HG02588 (cell line): Measurements from ENCODE around the gene RPL7A.
A peak's percentile ranks its signal among the peaks of the same experiment; 100 is the strongest.
"Not testable (repeated sequence)": the region's sequence is repeated elsewhere in the genome, so short reads cannot be mapped to it uniquely, and the experiment has no call there.

Experiments used
- ATAC-seq: cut with Tn5 transposase; IDR thresholded peaks from one replicate; pipeline ENCODE4 v1.9.1; 2021; ENCODE audit warnings: mild to moderate bottlenecking, moderate library complexity; ENCODE audit not compliant: unreplicated experiment

RPL7A gene

DNA sequence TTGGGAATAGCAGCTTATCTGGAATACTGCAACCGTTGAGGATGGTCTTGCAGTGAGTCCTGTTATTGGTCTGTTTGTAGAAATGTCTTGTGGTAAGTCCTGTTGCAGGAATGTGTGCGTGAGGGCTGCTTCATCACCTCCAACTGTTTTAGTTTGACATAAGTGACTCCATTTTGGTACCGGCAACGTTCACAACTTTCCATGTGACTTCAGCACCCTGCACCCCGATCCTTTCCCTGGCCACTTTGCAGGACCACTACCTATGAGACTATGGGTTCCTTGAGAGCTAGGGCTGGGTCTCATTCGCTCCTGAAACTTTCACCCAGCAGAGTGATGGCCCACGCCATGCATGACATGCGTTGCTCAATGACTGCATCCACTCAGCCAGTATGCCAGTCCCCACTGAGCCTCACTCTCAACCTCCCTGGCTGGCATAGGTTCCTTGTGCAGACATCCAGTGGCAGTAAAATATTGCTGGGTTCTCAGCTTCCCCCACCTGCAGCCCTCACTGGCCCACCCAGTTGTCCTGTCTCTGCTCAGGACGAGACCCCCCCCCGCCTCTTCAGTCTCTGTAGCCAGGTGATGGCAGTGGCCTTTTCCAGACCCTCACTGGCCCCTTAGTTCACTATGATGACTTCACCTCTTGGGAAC, 20.1 kb upstream of the RPL7A start:
- ATAC-seq, result no peak

DNA sequence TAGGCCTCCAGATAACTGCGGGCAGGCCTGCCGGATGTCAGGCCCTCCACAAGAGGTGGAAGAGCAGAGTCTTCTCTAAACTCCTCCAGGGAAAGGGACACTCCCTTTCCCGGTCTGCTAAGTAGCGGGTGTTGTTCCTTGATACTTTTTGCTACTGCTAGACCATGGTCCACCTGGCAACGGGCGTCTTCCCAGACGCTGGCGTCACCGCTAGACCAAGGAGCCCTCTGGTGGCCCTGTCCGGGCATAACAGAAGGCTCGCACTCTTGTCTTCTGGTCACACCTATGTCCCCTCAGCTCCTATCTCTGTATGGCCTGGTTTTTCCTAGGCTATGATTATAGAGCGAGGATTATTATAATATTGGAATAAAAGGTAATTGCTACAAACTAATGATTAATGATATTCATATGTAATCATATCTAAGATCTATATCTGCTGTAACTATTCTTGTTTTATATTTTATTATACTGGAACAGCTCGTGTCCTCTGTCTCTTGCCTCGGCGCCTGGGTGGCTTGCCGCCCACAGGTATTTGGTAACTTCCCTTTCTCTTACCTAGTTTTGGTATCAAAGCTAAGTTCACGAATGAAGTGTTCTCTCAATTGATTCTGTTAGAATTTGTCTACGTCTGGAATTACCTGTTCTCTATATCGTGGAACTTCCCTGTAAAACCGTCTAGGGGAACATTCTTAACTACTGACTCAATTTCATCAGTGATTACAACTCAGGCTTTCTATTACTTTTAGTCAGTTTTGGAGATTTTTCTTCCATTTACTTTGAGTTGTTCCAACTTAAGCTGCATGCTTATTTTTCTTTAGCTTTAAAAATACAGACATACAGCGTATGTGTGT, 18.5 kb upstream of the RPL7A start:
- not testable (repeated sequence) for ATAC-seq

- no peak for ATAC-seq
Measured at GRCh38 chr9:133331221-133331620, 16.8 kb upstream of the RPL7A start.

DNA sequence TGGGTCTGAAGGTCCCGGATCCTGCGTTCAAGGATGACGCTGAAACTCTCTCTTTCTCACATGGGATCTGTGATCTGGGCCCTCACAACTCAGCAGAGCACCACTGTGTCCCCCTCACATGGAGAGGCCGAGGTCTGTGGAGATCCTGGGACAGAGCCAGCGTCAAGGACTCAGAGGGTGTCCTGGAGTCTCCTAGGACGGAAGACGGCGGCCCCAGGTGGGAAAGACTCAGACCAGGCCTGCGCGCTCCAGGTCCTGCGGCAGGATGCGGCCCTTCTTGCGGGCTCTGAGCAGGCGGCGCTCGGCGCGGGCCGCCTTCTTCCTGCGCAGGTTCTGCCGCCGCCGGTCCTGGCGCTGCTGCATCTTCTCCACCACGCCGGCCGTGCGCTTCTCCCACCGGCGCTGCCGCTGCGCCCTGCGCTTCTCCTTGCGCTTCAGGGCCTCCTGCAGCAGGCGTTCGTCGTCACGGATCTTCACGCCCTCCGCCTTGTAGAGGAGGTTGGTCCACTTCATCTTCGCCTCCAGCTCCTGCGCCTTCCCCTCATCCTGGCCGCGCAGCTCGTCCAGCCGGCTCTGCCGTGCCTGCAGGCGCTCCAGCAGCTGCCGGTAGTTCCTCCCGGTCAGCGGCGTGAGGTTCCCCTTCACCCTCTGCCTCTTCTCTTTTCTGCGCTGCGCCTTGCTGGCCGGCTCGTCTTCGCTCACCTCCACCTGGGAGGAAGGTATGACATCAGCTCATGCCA, 16.2 kb upstream of the RPL7A start:
- no peak for ATAC-seq

- ATAC-seq, result no peak
Measured at GRCh38 chr9:133332381-133332730, 15.7 kb upstream of the RPL7A start.

DNA sequence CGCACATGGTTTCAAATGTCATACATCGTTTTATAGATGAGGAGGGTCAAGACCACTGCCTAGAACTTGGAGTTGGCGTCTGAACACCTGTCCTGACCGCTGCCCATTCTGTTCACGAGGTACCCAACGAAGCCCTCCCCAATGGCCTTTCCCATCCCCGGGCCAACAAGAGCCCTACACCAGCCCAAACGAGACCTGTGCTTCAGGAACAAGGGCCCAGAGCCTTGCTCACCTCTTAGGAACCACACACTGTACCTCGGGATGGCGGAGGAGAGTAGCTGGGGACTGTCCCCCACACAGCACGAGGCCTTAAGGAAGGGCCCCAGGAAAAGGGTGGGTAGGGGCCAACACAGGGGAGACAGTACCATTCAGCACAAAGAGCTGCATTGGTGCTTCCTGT, 15.0 kb upstream of the RPL7A start:
- ATAC-seq, result no peak

GRCh38 chr9:133333566-133333965, 14.5 kb upstream of the RPL7A start:
- no peak for ATAC-seq

GRCh38 chr9:133334161-133334560, 13.9 kb upstream of the RPL7A start:
- no peak for ATAC-seq

GRCh38 chr9:133334888-133335287, 13.1 kb upstream of the RPL7A start:
- ATAC-seq, result not testable (repeated sequence)

- peak; percentile 82 for ATAC-seq
Measured at GRCh38 chr9:133335924-133336811, 11.8 kb upstream of the RPL7A start, which contains the start of gene SURF6. Gene SURF6, minus strand, starts transcription at chr9:133336188. Its CDS starts 56 bp downstream, at chr9:133336132.

GRCh38 chr9:133339641-133340040, 8.4 kb upstream of the RPL7A start:
- no peak for ATAC-seq

GRCh38 chr9:133340256-133340655, 7.8 kb upstream of the RPL7A start:
- no peak for ATAC-seq

DNA sequence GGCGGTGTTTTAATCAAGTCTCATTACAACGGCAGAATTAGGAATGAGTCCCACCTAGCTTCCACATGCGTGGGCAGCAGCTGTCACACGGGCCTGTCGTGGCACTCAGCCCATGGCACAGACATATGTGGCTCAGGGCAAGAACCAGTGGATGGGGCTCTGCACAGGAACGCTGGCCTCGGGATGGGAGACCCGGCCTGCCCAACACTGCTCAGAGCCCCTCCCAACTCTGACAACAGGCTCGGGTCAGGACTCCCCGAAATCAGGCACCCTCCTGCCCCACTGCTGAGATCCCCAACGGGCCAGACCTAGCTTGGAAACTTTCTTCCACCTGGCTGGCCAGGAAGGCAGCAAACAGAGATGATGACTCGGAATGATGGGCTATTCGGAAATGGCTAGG, 7.1 kb upstream of the RPL7A start:
- no peak for ATAC-seq

- no peak for ATAC-seq
Measured at GRCh38 chr9:133341369-133342068, 6.5 kb upstream of the RPL7A start.

GRCh38 chr9:133342069-133342406, 6.0 kb upstream of the RPL7A start:
- ATAC-seq, result no peak

DNA sequence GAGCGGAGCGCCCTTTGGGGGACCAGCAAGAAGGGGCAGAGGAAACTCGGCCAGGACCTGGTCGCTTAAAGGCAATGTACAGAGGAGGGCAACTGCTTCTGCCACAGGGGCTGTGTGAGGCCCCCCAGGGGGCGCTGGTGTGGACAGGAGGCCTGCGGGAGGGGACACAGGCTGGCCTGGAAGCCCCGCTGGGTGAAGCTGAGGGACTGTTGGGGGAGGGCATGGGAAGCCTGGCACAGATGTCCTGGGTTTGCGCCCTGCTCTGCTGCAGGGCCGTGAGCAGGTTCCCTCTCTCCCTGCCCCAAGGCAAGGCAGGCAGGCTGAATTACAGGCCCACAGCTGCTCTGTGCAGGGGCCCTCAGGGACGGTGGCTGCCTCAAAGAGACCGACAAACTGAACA, 5.4 kb upstream of the RPL7A start:
- no peak for ATAC-seq

DNA sequence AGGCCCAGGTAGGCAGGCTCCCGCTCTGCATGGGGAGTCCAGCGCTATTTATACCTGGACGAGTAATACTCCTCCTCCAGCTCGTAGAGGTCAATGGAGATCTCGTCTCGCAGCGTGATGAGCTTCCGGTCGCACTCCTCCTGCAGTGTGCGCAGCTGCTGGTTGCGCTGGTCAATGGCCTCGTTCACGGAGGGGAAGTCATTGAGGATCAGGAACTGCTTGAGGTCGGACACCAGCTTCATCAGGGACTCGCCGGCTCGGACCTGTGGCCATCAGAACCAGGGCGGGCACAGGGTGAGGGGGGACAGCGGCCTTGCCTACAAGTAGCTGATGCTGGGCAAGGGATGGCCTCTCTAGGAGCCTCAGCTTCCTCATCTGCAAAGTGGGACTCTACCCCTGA, 3.9 kb upstream of the RPL7A start:
- ATAC-seq, result no peak

- no peak for ATAC-seq
Measured at GRCh38 chr9:133344979-133345378, 3.0 kb upstream of the RPL7A start.

DNA sequence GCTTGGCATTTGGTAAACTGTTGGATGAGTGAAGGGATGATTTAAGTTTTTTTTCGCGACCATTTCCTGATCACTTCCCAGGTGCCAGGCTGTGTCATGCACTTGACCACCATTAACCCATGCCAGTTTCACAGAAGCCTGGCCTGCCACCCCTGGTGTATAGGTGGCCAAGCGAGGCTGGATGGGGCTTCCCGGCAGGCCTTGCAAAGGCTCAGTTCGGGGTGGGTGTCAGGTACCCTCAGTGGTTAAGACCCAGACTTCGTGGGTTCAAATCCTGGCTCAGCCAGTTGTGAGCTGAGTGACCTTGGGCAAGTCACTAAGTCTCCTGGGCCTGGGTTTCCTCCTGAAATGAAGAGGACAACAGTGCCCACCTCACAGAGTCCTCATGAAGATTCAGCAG, 2.4 kb upstream of the RPL7A start:
- no peak for ATAC-seq
